ENCODE measurements around the gene NEDD8. TPM values are rescaled to one million over a fixed set of nuclear protein-coding genes. Genes with fewer than 3 reads are reported as not detected.

NEDD8 gene
- total RNA-seq, 4 donors from 2014 or later: 54.7 to 137 (median 104) TPM

- H3K36me3 ChIP-seq: peaks cover 25% of the 10 kb centered on the region
- TF ChIP-seq CTCF (IDR thresholded peaks at IDR 0.05): no peak
- TF ChIP-seq POLR2A (IDR thresholded peaks at IDR 0.05): no peak
- TF ChIP-seq POLR2AphosphoS5 (IDR thresholded peaks at IDR 0.05): no peak
- TF ChIP-seq EP300 (IDR thresholded peaks at IDR 0.05): no peak
- H3K4me1 ChIP-seq: peaks cover 47% of the 10 kb centered on the region
- no peak for DNase-seq (ENCODE audit: low spot score in 2 of 2)
- H3K27me3 ChIP-seq: no peaks in the 10 kb centered on the region
- H3K27ac ChIP-seq: peak overlapping the region; percentile 97
- WGBS: 26% methylated on average over 7 of the region's 8 CpGs
- H3K9me3 ChIP-seq: no peaks in the 10 kb centered on the region
- H3K4me3 ChIP-seq: peak overlapping the region; percentile 99
Measured at GRCh38 chr14:24194873-24195185, 37.3 kb downstream of the NEDD8 start.

GRCh38 chr14:24194186-24194872 lies 37.8 kb downstream of the NEDD8 start:
- peak overlapping the region; percentile 99 for H3K4me3 ChIP-seq
- WGBS: 72% methylated on average over 7 of the region's 7 CpGs
- no peaks in the 10 kb centered on the region for H3K9me3 ChIP-seq
- no peaks in the 10 kb centered on the region for H3K27me3 ChIP-seq
- H3K36me3 ChIP-seq: peaks cover 25% of the 10 kb centered on the region
- H3K4me1 ChIP-seq: peaks cover 51% of the 10 kb centered on the region
- DNase-seq (ENCODE audit: low spot score in 2 of 2): no peak
- peak overlapping the region; percentile 97 for H3K27ac ChIP-seq
- TF ChIP-seq CTCF (IDR thresholded peaks at IDR 0.05): no peak

GRCh38 chr14:24192933-24193332 lies 39.2 kb downstream of the NEDD8 start:
- TF ChIP-seq POLR2A (IDR thresholded peaks at IDR 0.05): no peak
- no peak for TF ChIP-seq CTCF (IDR thresholded peaks at IDR 0.05)
- no peak for TF ChIP-seq EP300 (IDR thresholded peaks at IDR 0.05)
- no peak for TF ChIP-seq POLR2AphosphoS5 (IDR thresholded peaks at IDR 0.05)
- 94% methylated on average over 15 of the region's 15 CpGs for WGBS
- Histone ChIP-seq H3K36me3 (peaks cover 25% of the 10 kb centered on the region), H3K4me3 (no peak overlapping the region), H3K9me3 (no peaks in the 10 kb centered on the region), H3K27me3 (no peaks in the 10 kb centered on the region), H3K4me1 (peaks cover 57% of the 10 kb centered on the region), H3K27ac (no peak overlapping the region)
- no peak for DNase-seq (ENCODE audit: low spot score in 2 of 2)

GRCh38 chr14:24190416-24190815 lies 41.8 kb downstream of the NEDD8 start:
- Histone ChIP-seq H3K4me1 (peaks cover 47% of the 10 kb centered on the region), H3K9me3 (no peaks in the 10 kb centered on the region)
- TF ChIP-seq POLR2AphosphoS5 (IDR thresholded peaks at IDR 0.05): no peak
- no peak for TF ChIP-seq EP300 (IDR thresholded peaks at IDR 0.05)
- no peak for TF ChIP-seq CTCF (IDR thresholded peaks at IDR 0.05)
- TF ChIP-seq POLR2A (IDR thresholded peaks at IDR 0.05): no peak

DNA sequence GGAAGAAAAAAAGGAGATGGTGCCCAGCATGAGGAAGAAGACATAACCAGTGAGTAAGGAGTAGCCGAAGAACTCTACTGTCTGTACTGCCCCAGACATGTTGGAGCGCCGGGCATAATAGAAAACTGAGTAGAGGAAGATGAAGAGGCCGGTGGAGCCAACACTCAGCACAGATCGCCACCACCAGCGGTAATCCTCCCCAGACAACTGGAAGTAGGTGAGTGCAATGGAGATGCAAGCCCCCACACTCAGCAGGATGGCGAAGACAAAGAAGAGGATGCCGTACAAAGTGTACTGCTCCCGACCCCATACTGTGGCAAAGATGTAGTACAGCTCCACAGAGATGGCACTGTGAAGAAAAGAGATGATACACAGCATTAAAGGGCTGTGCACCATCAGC lies 42.7 kb downstream of the NEDD8 start:
- H3K36me3 ChIP-seq: peaks cover 48% of the 10 kb centered on the region
- H3K4me3 ChIP-seq: no peak overlapping the region
- H3K27me3 ChIP-seq: no peaks in the 10 kb centered on the region
- no peak for DNase-seq (ENCODE audit: low spot score in 2 of 2)
- WGBS: 93% methylated on average over 9 of the region's 9 CpGs
- H3K27ac ChIP-seq: no peak overlapping the region
- TF ChIP-seq POLR2AphosphoS5 (IDR thresholded peaks at IDR 0.05): no peak
- TF ChIP-seq CTCF (IDR thresholded peaks at IDR 0.05): no peak
- no peak for TF ChIP-seq POLR2A (IDR thresholded peaks at IDR 0.05)
- TF ChIP-seq EP300 (IDR thresholded peaks at IDR 0.05): no peak
- H3K9me3 ChIP-seq: no peaks in the 10 kb centered on the region
- H3K4me1 ChIP-seq: peaks cover 41% of the 10 kb centered on the region

More at GRCh38 chr14:24190416-24190815, 41.8 kb downstream of the NEDD8 start:
- Histone ChIP-seq H3K27me3 (no peaks in the 10 kb centered on the region), H3K27ac (no peak overlapping the region), H3K4me3 (no peak overlapping the region), H3K36me3 (peaks cover 39% of the 10 kb centered on the region)
- DNase-seq (ENCODE audit: low spot score in 2 of 2): no peak
- 85% methylated on average over 10 of the region's 10 CpGs for WGBS
